Gastrocnemius medialis (tissue), 4 donors: ENCODE data around the gene GALR1.

Experiments
- POLR2A ChIP-seq, 2 donors: fragments of 450-650 bp; IDR thresholded peaks; one replicate each; pipeline ENCODE4 v1.6.1; 2017; ENCODE audit warnings: antibody characterized with exemption in 2 of 2, mild to moderate bottlenecking in 2 of 2, moderate library complexity in 2 of 2
- TF ChIP-seq, protein P1 (sequence below), 5 experiments: fragments of 450-650 bp in 3 of 5; fragments of 200-600 bp in 2 of 5; sonication (generic) in 2 of 5; IDR thresholded peaks in 4 of 5; conservative IDR thresholded peaks in 1 of 5; 1 replicate in 4 of 5; 2 replicates in 1 of 5; pipeline ENCODE4 v1.5.1; 2016 to 2019; ENCODE audit warnings: antibody characterized with exemption in 5 of 5, mild to moderate bottlenecking in 3 of 5, moderate library complexity in 3 of 5

DNA sequence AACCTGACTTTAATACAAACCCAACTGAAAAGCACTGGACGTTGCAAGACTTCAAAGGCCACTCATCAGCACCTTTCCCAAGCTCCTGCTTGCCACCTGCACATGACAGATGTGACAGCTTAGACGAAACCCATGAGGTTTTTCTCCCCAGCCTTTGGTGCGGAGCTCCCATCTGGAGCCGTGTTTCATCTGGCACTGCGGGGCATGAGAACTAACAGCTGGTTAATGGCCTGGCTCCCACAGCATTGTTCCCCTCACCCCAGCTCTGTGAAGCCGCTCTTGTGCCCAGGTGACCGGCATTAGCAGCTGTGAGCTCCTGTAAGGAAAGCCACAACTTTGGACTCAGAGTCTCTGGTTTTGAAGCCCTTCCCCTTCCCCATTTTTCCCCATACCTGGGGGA, 50.9 kb downstream of the GALR1 start:
- TF ChIP-seq, protein P1, sequence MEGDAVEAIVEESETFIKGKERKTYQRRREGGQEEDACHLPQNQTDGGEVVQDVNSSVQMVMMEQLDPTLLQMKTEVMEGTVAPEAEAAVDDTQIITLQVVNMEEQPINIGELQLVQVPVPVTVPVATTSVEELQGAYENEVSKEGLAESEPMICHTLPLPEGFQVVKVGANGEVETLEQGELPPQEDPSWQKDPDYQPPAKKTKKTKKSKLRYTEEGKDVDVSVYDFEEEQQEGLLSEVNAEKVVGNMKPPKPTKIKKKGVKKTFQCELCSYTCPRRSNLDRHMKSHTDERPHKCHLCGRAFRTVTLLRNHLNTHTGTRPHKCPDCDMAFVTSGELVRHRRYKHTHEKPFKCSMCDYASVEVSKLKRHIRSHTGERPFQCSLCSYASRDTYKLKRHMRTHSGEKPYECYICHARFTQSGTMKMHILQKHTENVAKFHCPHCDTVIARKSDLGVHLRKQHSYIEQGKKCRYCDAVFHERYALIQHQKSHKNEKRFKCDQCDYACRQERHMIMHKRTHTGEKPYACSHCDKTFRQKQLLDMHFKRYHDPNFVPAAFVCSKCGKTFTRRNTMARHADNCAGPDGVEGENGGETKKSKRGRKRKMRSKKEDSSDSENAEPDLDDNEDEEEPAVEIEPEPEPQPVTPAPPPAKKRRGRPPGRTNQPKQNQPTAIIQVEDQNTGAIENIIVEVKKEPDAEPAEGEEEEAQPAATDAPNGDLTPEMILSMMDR (IDR thresholded peaks at IDR 0.05 in 4 of 5, conservative IDR thresholded peaks at IDR 0.05 in 1 of 5), result no peak
- no peak for TF ChIP-seq POLR2A (IDR thresholded peaks at IDR 0.05)
